GM18526 (cell line): Measurements from ENCODE around the gene CHN2.

Source experiments
- POLR2A ChIP-seq: IDR thresholded peaks from 3 replicates; pipeline ENCODE4 v1.6.1; 2011; ENCODE audit not compliant: insufficient read length; ENCODE audit errors: extremely low read depth

Gene CHN2

DNA sequence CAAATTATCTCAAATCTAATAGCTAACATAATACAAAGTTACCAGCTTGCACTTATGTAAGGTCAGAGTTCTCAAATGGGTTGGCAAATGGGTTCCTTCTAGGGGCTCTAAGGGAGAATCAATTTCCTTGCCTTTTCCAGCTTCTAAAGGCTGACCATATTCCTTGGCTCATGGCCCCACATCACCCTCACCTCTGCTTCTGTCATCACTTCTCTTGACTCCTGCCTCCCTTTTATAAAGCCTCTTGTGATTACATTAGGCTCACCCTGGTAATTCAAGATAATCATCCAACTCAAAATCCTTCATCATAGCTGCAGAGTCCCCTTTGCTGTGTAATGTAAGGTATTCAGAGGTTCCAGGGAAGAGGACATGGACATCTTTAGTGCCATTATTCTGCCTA lies 42.1 kb downstream of the CHN2 start:
- TF ChIP-seq POLR2A = no peak

DNA sequence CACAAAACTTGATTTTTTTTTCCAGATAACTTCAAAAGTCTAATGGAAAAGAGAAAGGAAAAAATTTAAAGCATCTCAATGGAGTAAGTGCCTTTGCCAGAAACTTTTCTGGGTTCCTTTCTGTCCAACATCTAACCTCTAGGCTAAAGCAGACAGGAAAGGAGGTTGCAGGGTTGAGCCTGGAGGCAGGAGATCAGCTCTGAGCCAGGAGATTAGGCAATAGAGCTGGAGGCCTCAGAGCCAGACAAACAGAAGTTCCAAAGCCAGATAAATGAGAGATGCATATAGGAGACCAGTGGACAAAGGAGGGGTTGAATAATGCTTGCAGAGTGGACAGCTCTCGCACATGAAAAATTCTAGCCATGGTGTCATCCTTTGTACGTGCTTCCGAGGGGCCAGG lies 42.9 kb downstream of the CHN2 start:
- no peak for TF ChIP-seq POLR2A

DNA sequence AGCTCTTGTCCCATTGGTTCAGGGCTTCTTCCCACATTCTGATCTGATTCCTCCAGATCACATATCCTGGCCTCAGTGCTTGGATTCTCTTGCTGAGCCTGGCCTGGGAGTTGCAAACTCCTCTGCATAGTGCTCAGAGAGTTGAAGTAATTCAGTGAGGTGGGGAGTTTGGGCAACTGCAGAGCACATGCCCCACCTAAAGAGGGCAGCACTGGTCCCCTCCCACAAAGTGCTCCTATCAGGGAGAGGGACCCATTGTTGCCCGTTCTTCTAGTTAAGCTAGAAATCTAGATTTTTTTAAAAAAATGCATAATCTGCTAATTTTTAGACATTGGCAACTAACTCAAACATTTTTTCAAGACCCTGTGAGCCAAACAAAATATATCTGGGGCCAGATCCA lies 45.1 kb downstream of the CHN2 start:
- no peak for TF ChIP-seq POLR2A

DNA sequence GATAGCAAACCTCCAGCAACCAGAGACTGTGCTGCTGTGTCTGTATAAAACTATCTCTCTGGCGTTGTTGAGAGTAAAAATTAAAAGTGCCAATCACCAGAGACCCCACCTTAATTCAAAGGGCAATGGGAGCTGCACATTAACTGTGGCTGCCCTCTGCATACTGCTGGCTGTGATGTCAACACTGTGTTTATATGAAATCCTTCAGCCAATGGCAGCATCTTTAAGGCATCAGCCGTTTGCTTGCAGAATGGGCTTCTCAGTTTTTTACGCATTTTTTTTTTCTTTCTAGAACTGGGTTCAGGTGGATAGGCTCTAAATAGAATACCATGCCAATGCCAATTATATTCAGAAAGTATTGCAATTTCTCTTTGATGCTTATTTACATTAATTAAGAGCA lies 47.7 kb downstream of the CHN2 start:
- TF ChIP-seq POLR2A = no peak

DNA sequence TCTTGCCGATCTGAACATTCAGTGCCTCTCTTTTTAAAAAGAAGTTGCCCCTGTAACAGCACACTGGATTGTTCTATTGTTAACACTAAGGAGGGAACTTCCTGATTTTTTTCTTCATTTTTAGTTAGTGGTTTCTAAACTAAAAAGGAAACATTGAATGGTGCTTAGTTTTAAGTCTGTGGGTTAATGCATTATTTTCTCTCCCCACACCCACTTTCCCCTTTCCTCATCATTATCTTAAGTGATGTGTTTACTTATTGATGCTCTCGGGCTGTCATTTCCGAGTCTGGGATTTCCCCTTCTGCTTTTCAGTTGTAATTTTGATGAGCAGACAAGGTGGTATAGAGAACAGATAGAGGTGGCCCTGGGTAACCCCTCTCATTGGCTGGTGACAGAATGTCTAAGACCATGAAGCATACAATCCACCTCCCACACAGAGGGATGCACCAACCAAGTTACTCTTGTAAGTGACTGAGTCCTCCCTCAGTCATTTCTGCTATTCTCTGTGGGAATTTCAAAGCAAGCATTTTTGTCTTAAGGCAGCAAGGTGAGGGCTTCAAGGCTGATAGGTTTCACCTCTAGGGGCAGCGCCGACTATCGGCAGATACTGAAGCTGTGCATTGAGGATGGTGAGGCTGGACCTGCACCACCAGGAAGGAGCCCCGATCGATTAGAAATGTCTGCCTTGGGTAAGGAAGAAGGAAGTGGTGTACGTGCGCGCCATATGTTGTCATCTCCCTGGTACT lies 49.5 kb downstream of the CHN2 start:
- no peak for TF ChIP-seq POLR2A

DNA sequence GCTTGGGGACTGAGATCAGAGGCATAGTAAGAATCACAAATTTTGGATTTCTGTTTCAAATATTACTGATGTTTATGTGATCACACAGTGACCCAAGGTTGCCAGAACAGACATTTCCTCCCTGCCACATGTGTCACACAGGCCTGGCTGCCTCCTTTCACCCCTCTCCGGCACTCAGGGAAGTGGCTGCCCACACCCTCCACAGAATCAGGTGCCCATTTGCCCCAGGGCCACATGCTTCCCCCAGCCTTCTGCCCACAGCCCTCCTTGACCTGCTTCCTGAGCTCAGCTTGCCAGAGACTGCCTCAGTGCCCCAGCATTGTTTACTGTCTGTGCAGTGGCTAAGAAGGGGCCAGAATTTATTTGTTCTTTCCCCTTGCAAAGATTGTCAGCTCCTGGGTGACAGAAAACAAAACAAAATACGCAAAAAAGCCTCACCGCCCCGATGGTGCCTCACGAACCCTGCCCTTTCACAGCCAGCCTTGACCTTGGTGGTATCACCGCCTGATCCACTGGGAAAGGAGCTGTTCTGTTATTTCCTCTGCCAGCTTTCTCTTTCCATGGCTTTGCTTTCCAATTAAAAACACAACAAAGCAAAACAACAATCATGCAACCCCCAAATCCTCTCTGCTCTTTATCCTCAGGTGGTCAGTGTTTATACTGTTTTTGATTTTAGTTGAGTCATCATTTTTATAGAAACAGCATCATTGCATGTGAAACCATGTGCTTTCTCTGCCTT lies 52.8 kb downstream of the CHN2 start:
- no peak for TF ChIP-seq POLR2A

DNA sequence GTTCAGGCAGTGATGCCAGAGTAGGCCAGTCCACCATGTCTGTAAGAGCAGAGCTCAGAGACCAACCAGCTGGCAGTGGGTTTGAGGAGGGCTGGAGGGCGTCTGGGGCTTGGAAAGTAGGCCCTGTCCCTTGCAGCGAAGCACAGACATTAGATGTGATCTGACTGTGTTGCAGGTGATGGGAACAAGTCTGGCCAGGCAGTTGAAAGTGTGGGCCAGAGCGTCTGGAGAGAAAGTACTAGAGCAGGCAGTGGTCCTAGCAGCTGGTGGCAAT lies 53.3 kb downstream of the CHN2 start:
- TF ChIP-seq POLR2A = no peak

DNA sequence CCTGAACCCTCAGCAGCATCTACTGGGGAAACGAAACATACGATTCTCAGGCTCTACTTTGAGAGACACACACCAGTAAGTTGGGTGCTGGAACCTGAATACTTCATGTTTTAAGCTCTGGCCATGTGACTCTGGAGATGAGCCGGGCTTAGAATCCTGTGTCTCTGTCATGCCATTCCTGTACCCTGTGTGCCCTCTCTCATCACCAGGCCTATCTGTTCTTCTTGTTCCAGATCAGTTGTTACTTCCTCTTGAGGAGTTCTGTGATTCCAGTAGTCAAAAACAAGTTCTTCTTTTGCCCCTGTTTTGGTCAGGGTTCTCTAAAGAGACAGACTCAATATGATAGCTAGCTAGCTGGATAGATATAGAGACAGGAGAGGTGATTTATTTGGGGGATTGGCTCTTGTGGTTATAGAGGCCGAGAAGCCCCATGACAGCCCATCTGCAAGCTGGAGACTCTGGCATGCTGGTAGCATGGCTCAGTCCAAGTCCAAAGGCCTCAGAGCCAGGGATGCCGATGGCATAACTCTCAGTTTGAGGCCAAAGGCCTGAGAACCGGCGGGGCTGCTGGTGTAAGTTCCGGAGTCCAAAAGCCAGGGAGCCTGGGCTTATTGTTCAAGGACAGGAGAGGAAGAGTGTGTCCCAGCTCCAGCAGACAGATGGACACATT lies 54.3 kb downstream of the CHN2 start:
- TF ChIP-seq POLR2A = no peak

DNA sequence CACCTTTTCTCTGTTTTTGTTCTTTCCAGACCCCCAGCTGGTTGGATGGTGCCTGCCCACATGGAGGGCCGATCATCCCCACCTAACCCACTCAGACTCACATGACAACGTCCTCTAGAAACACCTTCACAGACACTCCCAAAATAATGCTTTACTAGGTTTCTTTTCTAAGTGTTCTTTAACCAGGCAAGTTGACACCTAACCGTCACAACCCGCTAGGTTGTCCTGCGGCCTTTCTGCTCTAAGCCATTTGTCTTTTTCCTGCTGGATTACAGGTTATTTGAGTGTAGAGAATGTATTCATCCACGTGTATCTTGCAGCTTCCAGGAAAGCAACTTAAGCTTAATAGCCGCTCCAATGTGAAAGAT lies 54.8 kb downstream of the CHN2 start:
- TF ChIP-seq POLR2A = no peak

DNA sequence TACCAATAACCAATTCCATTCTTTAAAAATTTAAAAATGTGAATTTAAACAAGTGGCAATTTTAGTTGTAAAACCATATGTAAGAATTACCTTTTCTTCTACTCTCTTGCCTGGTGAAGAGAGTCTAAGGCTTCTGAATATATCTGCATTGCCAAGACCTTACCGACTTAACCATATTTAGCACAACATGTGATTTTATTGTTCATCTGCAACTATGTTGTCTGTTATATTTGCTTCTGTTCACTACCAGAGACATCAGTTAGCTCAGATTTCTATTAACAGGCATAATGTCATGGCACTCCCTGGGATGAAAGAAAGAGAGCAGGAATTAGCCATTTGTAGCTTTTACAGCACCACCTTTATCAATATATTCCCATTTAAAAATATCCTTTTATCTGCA lies 55.3 kb downstream of the CHN2 start:
- no peak for TF ChIP-seq POLR2A

DNA sequence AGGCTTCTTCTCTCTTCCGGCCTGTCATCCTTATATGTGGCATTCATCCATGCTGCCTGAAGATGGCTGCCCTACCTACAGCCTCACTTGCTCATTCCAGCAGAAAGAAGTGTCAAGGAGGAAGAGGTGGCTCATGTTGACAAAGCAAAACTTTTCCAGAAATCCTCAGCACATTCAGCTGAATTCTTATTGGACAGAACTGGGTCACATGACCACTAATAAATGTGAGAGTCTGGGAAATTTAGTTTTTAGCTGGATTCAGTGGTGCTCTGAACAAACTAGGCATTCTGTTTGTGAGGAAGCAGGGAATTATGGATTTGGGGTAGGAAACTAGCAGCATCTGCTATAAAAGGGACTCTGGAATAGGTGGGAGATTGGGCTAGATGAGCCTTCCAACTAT lies 58.6 kb downstream of the CHN2 start:
- no peak for TF ChIP-seq POLR2A

DNA sequence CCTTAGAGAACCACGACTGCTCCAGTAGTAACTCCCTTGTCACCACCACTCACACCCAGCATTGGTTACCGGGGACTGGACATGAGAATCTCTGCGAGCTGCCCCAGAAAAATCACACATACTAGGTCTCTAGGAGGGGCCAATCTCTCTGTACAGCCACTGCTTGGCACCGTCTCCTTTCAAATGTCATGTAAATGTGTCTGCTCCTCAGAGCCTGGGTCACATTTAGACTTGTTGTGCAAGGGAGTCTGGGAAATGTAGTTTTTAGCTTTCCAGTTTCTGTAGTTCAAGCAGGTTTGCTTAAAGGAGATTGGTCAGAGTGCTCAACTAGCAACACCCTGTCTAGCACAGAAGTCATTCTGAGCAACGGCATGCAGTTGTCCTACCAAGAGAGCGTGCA lies 60.0 kb downstream of the CHN2 start:
- no peak for TF ChIP-seq POLR2A

DNA sequence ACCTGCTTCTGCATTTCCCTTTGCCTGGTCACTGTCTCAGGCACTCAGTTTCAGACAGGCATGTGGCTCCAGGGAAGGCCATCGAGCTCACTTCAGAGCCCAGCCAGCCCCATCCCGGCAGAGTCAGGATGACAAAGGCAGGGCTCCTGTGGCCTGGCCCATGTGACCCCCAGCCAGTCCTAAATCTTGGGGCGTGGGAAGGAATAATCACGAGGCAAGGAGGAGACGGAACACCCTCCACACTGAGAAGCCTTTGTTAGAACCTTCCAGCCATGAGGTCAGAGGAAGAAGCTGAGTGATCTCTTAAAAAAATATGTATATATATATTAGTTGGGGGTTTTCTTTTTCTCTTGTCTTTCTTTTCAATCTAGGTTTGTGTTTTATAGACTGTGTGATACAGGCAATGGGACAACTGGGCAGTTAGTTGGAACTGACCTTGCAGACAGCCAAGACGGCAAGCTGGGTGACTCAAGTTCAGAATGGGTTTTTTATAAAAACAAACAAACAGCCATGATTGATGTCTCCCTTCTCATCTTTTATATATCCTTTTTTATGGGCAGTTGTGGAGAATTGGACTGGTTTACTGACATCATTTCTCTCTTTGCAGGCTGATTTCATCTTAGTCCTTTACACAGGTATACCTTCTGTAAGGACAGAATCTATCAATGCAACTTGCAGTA lies 60.8 kb downstream of the CHN2 start:
- no peak for TF ChIP-seq POLR2A

DNA sequence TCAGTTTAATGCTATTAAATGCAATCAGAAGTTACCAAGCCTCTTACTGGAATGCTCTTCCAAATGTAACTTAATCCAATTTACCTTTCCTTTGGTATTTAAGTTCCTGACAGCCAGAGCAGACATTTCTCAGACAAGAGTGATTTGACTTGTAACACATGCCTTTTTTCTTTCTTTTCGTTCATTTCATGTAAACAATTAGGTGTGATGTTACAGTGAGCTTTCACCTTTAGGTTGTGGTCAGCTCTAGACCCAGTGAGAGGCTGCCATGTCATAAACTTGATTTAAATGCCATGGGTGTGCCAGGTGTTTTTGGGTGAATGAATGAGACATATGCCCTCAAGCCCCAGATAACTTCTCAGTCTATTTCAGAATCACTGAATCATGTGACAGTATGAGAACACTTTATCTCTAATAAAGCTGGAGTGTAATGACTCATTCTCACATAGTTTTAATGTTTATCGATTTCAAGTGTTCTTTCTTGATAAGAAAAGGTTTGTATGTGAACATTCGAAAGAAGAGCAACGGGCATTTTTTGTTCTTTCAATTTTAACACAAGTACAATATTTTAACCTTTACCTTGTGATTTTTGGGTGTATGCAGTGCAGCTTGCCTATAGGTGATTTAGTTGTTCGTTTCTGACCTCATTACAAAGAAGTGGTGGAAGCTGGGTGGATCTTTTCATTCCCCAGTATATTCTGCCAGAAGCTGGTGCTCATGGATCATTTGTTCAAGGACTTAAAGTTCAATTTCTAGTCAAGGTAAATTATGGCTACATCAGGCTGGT lies 61.5 kb downstream of the CHN2 start:
- TF ChIP-seq POLR2A = no peak

DNA sequence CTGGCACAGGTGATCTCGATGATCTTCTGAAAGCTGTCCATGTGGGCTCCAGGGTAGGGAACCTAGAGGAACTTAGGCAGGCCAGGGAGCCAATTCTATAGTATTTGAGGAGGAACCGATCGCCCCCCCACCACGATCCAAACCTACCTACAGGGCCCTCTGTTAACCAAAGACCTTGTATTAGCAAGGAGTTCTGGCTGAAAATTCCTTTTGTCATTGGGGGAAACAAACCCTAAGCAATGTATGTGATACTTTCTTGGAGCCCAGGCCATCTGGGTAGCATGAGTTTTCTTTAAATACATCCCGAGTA lies 62.1 kb downstream of the CHN2 start:
- no peak for TF ChIP-seq POLR2A
